Measurements from ENCODE around the gene PBX4. TPM values are rescaled to one million over a fixed set of nuclear protein-coding genes. Genes with fewer than 3 reads are reported as not detected.

Gene PBX4
- total RNA-seq, 4 donors from 2014 or later, result 22.5 to 62.4 (median 38.4) TPM

- DNase-seq, result no peak
- no peak for TF ChIP-seq CTCF (IDR thresholded peaks at IDR 0.05)
- no peak for TF ChIP-seq POLR2A (IDR thresholded peaks at IDR 0.05)
- H3K9me3 ChIP-seq, result no peaks in the 10 kb centered on the region
- H3K4me1 ChIP-seq, result no peaks in the 10 kb centered on the region
- H3K4me3 ChIP-seq (replicated peaks in 1 of 3), result no peak overlapping the region
- no peaks in the 10 kb centered on the region for H3K27me3 ChIP-seq
- 80 to 82% methylated on average over 5 to 8 of the region's 17 CpGs for WGBS, 2 donors
- intact Hi-C loops (cut with DNase I), result no loop called here
- H3K36me3 ChIP-seq, result peaks cover 22 to 25% of the 10 kb centered on the region in 2 donors
- no peak overlapping the region for H3K27ac ChIP-seq
Measured at GRCh38 chr19:19562665-19563347, 55.7 kb downstream of the PBX4 start.

GRCh38 chr19:19561946-19562664 lies 56.4 kb downstream of the PBX4 start:
- no peak overlapping the region for H3K27ac ChIP-seq
- intact Hi-C loops (cut with DNase I), result no loop called here
- no peaks in the 10 kb centered on the region for H3K27me3 ChIP-seq
- peaks cover 16 to 18% of the 10 kb centered on the region in 2 donors for H3K36me3 ChIP-seq
- no peaks in the 10 kb centered on the region for H3K4me1 ChIP-seq
- no peak for DNase-seq
- no peaks in the 10 kb centered on the region for H3K9me3 ChIP-seq
- WGBS, 2 donors, result 85 to 93% methylated on average over 20 to 22 of the region's 26 CpGs
- no peak overlapping the region for H3K4me3 ChIP-seq (replicated peaks in 1 of 3)
- no peak for TF ChIP-seq CTCF (IDR thresholded peaks at IDR 0.05)
- TF ChIP-seq POLR2A (IDR thresholded peaks at IDR 0.05), result no peak

GRCh38 chr19:19559931-19560330 lies 58.6 kb downstream of the PBX4 start:
- no peak for DNase-seq
- intact Hi-C loops (cut with DNase I), result no loop called here
- Histone ChIP-seq H3K9me3 (no peaks in the 10 kb centered on the region), H3K4me3 (replicated peaks in 1 of 3) (no peak overlapping the region), H3K27ac (no peak overlapping the region), H3K4me1 (no peaks in the 10 kb centered on the region), H3K27me3 (no peaks in the 10 kb centered on the region), H3K36me3 (peaks cover 15% of the 10 kb centered on the region in 2 donors)
- WGBS, 2 donors, result 68 to 92% methylated on average over 4 of the region's 4 CpGs
- TF ChIP-seq POLR2A (IDR thresholded peaks at IDR 0.05) (no peak), CTCF (IDR thresholded peaks at IDR 0.05) (no peak)

GRCh38 chr19:19558636-19559035 lies 59.9 kb downstream of the PBX4 start:
- no peak overlapping the region for H3K27ac ChIP-seq
- no peaks in the 10 kb centered on the region for H3K9me3 ChIP-seq
- WGBS, 2 donors, result 94 to 96% methylated on average over 16 of the region's 16 CpGs
- H3K4me1 ChIP-seq, result no peaks in the 10 kb centered on the region
- TF ChIP-seq CTCF (IDR thresholded peaks at IDR 0.05) (no peak), POLR2A (IDR thresholded peaks at IDR 0.05) (no peak)
- no peaks in the 10 kb centered on the region for H3K27me3 ChIP-seq
- intact Hi-C loops (cut with DNase I), result no loop called here
- DNase-seq, result no peak
- H3K36me3 ChIP-seq, result peaks cover 9% of the 10 kb centered on the region in 2 donors
- H3K4me3 ChIP-seq (replicated peaks in 1 of 3), result no peak overlapping the region

GRCh38 chr19:19558055-19558454 lies 60.4 kb downstream of the PBX4 start:
- no peak for TF ChIP-seq POLR2A (IDR thresholded peaks at IDR 0.05)
- TF ChIP-seq CTCF (IDR thresholded peaks at IDR 0.05), result no peak
- Histone ChIP-seq H3K27ac (no peak overlapping the region), H3K4me3 (replicated peaks in 1 of 3) (no peak overlapping the region), H3K36me3 (peaks cover 9% of the 10 kb centered on the region in 2 donors), H3K27me3 (no peaks in the 10 kb centered on the region), H3K9me3 (no peaks in the 10 kb centered on the region), H3K4me1 (no peaks in the 10 kb centered on the region)
- DNase-seq, result no peak
- WGBS, 2 donors, result 83 to 84% methylated on average over 15 of the region's 15 CpGs
- intact Hi-C loops (cut with DNase I), result no loop called here
